ENCODE results near the gene CSH2. TPM values are rescaled to one million over a fixed set of nuclear protein-coding genes. Genes with fewer than 3 reads are reported as not detected.
"Not testable (repeated sequence)": the region's sequence is repeated elsewhere in the genome, so short reads cannot be mapped to it uniquely, and the experiment has no call there.

CSH2 gene
- total and polyA plus RNA-seq, 2 donors (not counting 1 experiment from before 2014, with no cell fraction given): not detected

GRCh38 chr17:63892316-63893037 lies 19.0 kb upstream of the CSH2 start:
- H4K20me1 ChIP-seq (ENCODE audit: control insufficient read depth, insufficient read depth, low read length, poor library complexity, severe bottlenecking); H3K4me1 ChIP-seq (ENCODE audit: control insufficient read depth in 2 of 2, insufficient read depth in 2 of 2, low read length in 2 of 2); H3K27me3 ChIP-seq (replicated peaks in 1 of 4; ENCODE audit: control extremely low read depth in 1 of 4, control insufficient read depth in 3 of 4, insufficient read depth in 4 of 4, low read length in 3 of 4); H3K4me3 ChIP-seq (ENCODE audit: control extremely low read depth in 1 of 5, extremely low read depth in 1 of 5, insufficient read depth in 1 of 5, low read depth in 2 of 5, low read length in 4 of 5); POLR2A ChIA-PET; H3K36me3 ChIP-seq (replicated peaks in 1 of 2; ENCODE audit: control extremely low read depth in 1 of 2, control insufficient read depth in 1 of 2, extremely low read depth in 1 of 2, insufficient read depth in 2 of 2, low read length in 1 of 2); ATAC-seq (ENCODE audit: low read depth); H3K4me2 ChIP-seq (replicated peaks; ENCODE audit: low read depth, low read length, poor library complexity, severe bottlenecking); H3K27ac ChIP-seq (ENCODE audit: low read length in 2 of 2); H3K9me3 Mint-ChIP-seq (ENCODE audit: insufficient read depth); H3K4me3 Mint-ChIP-seq; H3K4me1 Mint-ChIP-seq; H3K79me2 ChIP-seq (ENCODE audit: control insufficient read depth, insufficient read depth, low read length); DNase-seq; H3K27me3 Mint-ChIP-seq; H3K27ac Mint-ChIP-seq; H3K9ac ChIP-seq (ENCODE audit: low read length); H3K9me3 ChIP-seq (ENCODE audit: control extremely low read depth in 1 of 3, control insufficient read depth in 2 of 3, insufficient read depth in 1 of 3, low read length in 2 of 3); intact Hi-C loops (cut with micrococcal nuclease); H2AFZ ChIP-seq (ENCODE audit: insufficient read depth, low read depth, low read length, poor library complexity, severe bottlenecking): not testable (repeated sequence)
- CTCF ChIA-PET: interaction anchor here (1.7 to 5.5 kb wide), 2 partner anchors 11 to 137 kb away, joined by 5 to 33 read pairs; no protein-coding TSS in a partner anchor
- WGBS (ENCODE audit: insufficient coverage): 80% methylated on average over 1 of the region's 11 CpGs

- TF ChIP-seq CTCF (IDR thresholded peaks at IDR 0.05): peak; percentile 66
- peak; percentile 62 for DNase-seq
These were observed 15.8 kb upstream of the CSH2 start for GRCh38 chr17:63889026-63889848.

GRCh38 chr17:63885119-63885518 lies 11.6 kb upstream of the CSH2 start:
- H3K4me2 ChIP-seq (replicated peaks; ENCODE audit: low read depth, low read length, poor library complexity, severe bottlenecking); H3K9ac ChIP-seq (ENCODE audit: low read length); H3K4me3 ChIP-seq (ENCODE audit: control extremely low read depth in 1 of 5, extremely low read depth in 1 of 5, insufficient read depth in 1 of 5, low read depth in 2 of 5, low read length in 4 of 5); H3K36me3 ChIP-seq (replicated peaks in 1 of 2; ENCODE audit: control extremely low read depth in 1 of 2, control insufficient read depth in 1 of 2, extremely low read depth in 1 of 2, insufficient read depth in 2 of 2, low read length in 1 of 2); H2AFZ ChIP-seq (ENCODE audit: insufficient read depth, low read depth, low read length, poor library complexity, severe bottlenecking); H3K4me1 Mint-ChIP-seq; H3K4me1 ChIP-seq (ENCODE audit: control insufficient read depth in 2 of 2, insufficient read depth in 2 of 2, low read length in 2 of 2); ATAC-seq (ENCODE audit: low read depth); POLR2A ChIA-PET; H3K79me2 ChIP-seq (ENCODE audit: control insufficient read depth, insufficient read depth, low read length); H3K27me3 ChIP-seq (replicated peaks in 1 of 4; ENCODE audit: control extremely low read depth in 1 of 4, control insufficient read depth in 3 of 4, insufficient read depth in 4 of 4, low read length in 3 of 4); H3K27ac Mint-ChIP-seq; H3K9me3 Mint-ChIP-seq (ENCODE audit: insufficient read depth); H3K4me3 Mint-ChIP-seq; DNase-seq; H3K27ac ChIP-seq (ENCODE audit: low read length in 2 of 2); H3K9me3 ChIP-seq (ENCODE audit: control extremely low read depth in 1 of 3, control insufficient read depth in 2 of 3, insufficient read depth in 1 of 3, low read length in 2 of 3); H3K27me3 Mint-ChIP-seq; H4K20me1 ChIP-seq (ENCODE audit: control insufficient read depth, insufficient read depth, low read length, poor library complexity, severe bottlenecking): not testable (repeated sequence)
- CTCF ChIA-PET: interaction anchor here (0.6 kb wide), 1 partner anchor 43 kb away, joined by 4 read pairs; no protein-coding TSS in a partner anchor
- WGBS (ENCODE audit: insufficient coverage): 98% methylated on average over 6 of the region's 11 CpGs
- intact Hi-C loops (cut with micrococcal nuclease): loop anchor here (5.0 kb wide), 1 partner anchor 247 kb away; the partner anchor contains the start of gene ERN1

More at GRCh38 chr17:63889026-63889848, 15.8 kb upstream of the CSH2 start:
- POLR2A ChIA-PET; H4K20me1 ChIP-seq (ENCODE audit: control insufficient read depth, insufficient read depth, low read length, poor library complexity, severe bottlenecking); H3K36me3 ChIP-seq (replicated peaks in 1 of 2; ENCODE audit: control extremely low read depth in 1 of 2, control insufficient read depth in 1 of 2, extremely low read depth in 1 of 2, insufficient read depth in 2 of 2, low read length in 1 of 2); H3K79me2 ChIP-seq (ENCODE audit: control insufficient read depth, insufficient read depth, low read length); H2AFZ ChIP-seq (ENCODE audit: insufficient read depth, low read depth, low read length, poor library complexity, severe bottlenecking); H3K9me3 ChIP-seq (ENCODE audit: control extremely low read depth in 1 of 3, control insufficient read depth in 2 of 3, insufficient read depth in 1 of 3, low read length in 2 of 3); H3K4me1 Mint-ChIP-seq; H3K27ac Mint-ChIP-seq; H3K4me3 Mint-ChIP-seq; H3K9ac ChIP-seq (ENCODE audit: low read length); H3K9me3 Mint-ChIP-seq (ENCODE audit: insufficient read depth); H3K27me3 ChIP-seq (replicated peaks in 1 of 4; ENCODE audit: control extremely low read depth in 1 of 4, control insufficient read depth in 3 of 4, insufficient read depth in 4 of 4, low read length in 3 of 4); H3K4me2 ChIP-seq (replicated peaks; ENCODE audit: low read depth, low read length, poor library complexity, severe bottlenecking); H3K4me3 ChIP-seq (ENCODE audit: control extremely low read depth in 1 of 5, extremely low read depth in 1 of 5, insufficient read depth in 1 of 5, low read depth in 2 of 5, low read length in 4 of 5); H3K27me3 Mint-ChIP-seq; H3K27ac ChIP-seq (ENCODE audit: low read length in 2 of 2); H3K4me1 ChIP-seq (ENCODE audit: control insufficient read depth in 2 of 2, insufficient read depth in 2 of 2, low read length in 2 of 2): not testable (repeated sequence)
- CTCF ChIA-PET: interaction anchor here (0.7 to 5.6 kb wide), 12 partner anchors 14 to 393 kb away, joined by 3 to 46 read pairs (median 4); no protein-coding TSS in a partner anchor
- WGBS (ENCODE audit: insufficient coverage): no CpG with 5 or more reads among the region's 13 CpGs
- ATAC-seq (ENCODE audit: low read depth): peak; percentile 90
- intact Hi-C loops (cut with micrococcal nuclease): loop anchor here (5.0 kb wide), 1 partner anchor 243 kb away; the partner anchor contains the start of gene ERN1
